ENCODE data around the gene ITPK1.
"Not testable (repeated sequence)": the region's sequence is repeated elsewhere in the genome, so short reads cannot be mapped to it uniquely, and the experiment has no call there.

ITPK1 gene

GRCh38 chr14:93114713-93115068, 1.0 kb downstream of the ITPK1 start:
- DNase-seq (ENCODE audit: low read depth), result no peak
- TF ChIP-seq CTCF (IDR thresholded peaks at IDR 0.05; ENCODE audit: low read length, missing control alignments), result no peak
- H3K4me3 ChIP-seq (replicated peaks; ENCODE audit: low read depth, low read length), result peak overlapping the region; percentile 67

- TF ChIP-seq CTCF (IDR thresholded peaks at IDR 0.05; ENCODE audit: low read length, missing control alignments), result no peak
- H3K4me3 ChIP-seq (replicated peaks; ENCODE audit: low read depth, low read length), result peak overlapping the region; percentile 67
- no peak for DNase-seq (ENCODE audit: low read depth)
These were observed 1.5 kb downstream of the ITPK1 start for GRCh38 chr14:93114068-93114710.

- peak overlapping the region; percentile 67 for H3K4me3 ChIP-seq (replicated peaks; ENCODE audit: low read depth, low read length)
- TF ChIP-seq CTCF (IDR thresholded peaks at IDR 0.05; ENCODE audit: low read length, missing control alignments), result no peak
- no peak for DNase-seq (ENCODE audit: low read depth)
These were observed 2.1 kb downstream of the ITPK1 start for GRCh38 chr14:93113678-93114067.

- peak; percentile 88 for DNase-seq (ENCODE audit: low read depth)
- TF ChIP-seq CTCF (IDR thresholded peaks at IDR 0.05; ENCODE audit: low read length, missing control alignments), result peak; percentile 70
- H3K4me3 ChIP-seq (replicated peaks; ENCODE audit: low read depth, low read length), result peak overlapping the region; percentile 27
These were observed 2.6 kb downstream of the ITPK1 start for GRCh38 chr14:93112891-93113677.

- DNase-seq (ENCODE audit: low read depth); H3K4me3 ChIP-seq (replicated peaks; ENCODE audit: low read depth, low read length): not testable (repeated sequence)
These were observed 4.2 kb downstream of the ITPK1 start for GRCh38 chr14:93111541-93111940.

GRCh38 chr14:93110856-93111419, 4.8 kb downstream of the ITPK1 start:
- no peak for TF ChIP-seq CTCF (IDR thresholded peaks at IDR 0.05; ENCODE audit: low read length, missing control alignments)
- H3K4me3 ChIP-seq (replicated peaks; ENCODE audit: low read depth, low read length), result no peak overlapping the region
- DNase-seq (ENCODE audit: low read depth), result no peak

GRCh38 chr14:93109572-93110481, 5.9 kb downstream of the ITPK1 start:
- no peak for DNase-seq (ENCODE audit: low read depth)
- H3K4me3 ChIP-seq (replicated peaks; ENCODE audit: low read depth, low read length), result no peak overlapping the region
- TF ChIP-seq CTCF (IDR thresholded peaks at IDR 0.05; ENCODE audit: low read length, missing control alignments), result no peak

All from fibroblast of pulmonary artery (primary cell).